ENCODE results near the gene HNRNPA1. TPM values are rescaled to one million over a fixed set of nuclear protein-coding genes. Genes with fewer than 3 reads are reported as not detected.

Gene HNRNPA1
- total RNA-seq, 1 experiment from 2014 or later = 1,764 TPM

DNA sequence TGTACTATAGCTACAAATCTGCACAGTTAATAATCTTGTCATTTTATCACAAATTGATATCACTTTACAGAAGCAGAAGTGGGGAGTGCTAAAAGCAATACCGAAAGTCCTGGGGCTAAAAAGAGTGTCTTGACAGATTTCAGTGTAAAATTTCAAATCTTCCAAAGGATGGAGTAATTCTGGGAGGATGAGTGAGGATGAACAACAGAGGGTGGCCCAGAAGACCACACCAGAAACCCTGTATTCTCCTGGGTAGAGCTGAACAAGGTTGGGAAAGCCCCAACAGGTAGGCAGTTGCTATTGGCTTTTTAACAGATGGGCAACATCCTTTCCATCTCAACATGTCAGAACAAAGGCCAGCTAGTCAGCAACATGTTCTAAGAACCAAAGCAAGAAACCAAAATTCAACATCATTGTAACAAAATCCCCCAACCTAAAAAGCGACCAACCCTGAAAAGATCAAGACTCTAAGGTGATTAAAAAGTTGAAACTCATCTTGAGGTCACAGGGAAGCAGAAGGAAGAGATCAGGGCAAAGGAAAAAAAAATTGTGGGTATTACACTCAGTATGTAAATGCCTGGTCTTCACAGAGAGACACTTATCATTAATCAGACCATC is 39.4 kb upstream of the HNRNPA1 start:
- no peaks in the 10 kb centered on the region for H3K27me3 ChIP-seq (replicated peaks; ENCODE audit: insufficient read depth, low read depth, low read length, poor library complexity)
- BruUV-seq (replicated peaks) = no TSS peak
- intact Hi-C loops (cut with micrococcal nuclease; ENCODE audit: unreplicated experiment) = no loop called here
- H3K36me3 ChIP-seq (ENCODE audit: insufficient read depth, low read length, poor library complexity, severe bottlenecking) = peaks cover 73% of the 10 kb centered on the region
- CTCF ChIA-PET = interaction anchor here (0.5 kb wide), 1 partner anchor 21 kb away, joined by 4 read pairs; no protein-coding TSS in a partner anchor
- peaks cover 19% of the 10 kb centered on the region for H3K4me1 ChIP-seq (ENCODE audit: insufficient read depth, low read length, poor library complexity, severe bottlenecking)
- TF ChIP-seq, protein P1, sequence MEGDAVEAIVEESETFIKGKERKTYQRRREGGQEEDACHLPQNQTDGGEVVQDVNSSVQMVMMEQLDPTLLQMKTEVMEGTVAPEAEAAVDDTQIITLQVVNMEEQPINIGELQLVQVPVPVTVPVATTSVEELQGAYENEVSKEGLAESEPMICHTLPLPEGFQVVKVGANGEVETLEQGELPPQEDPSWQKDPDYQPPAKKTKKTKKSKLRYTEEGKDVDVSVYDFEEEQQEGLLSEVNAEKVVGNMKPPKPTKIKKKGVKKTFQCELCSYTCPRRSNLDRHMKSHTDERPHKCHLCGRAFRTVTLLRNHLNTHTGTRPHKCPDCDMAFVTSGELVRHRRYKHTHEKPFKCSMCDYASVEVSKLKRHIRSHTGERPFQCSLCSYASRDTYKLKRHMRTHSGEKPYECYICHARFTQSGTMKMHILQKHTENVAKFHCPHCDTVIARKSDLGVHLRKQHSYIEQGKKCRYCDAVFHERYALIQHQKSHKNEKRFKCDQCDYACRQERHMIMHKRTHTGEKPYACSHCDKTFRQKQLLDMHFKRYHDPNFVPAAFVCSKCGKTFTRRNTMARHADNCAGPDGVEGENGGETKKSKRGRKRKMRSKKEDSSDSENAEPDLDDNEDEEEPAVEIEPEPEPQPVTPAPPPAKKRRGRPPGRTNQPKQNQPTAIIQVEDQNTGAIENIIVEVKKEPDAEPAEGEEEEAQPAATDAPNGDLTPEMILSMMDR (conservative IDR thresholded peaks at IDR 0.05; ENCODE audit: low read depth, low read length) = no peak
- H3K27ac ChIP-seq (ENCODE audit: low read depth, low read length, poor library complexity, severe bottlenecking) = peak overlapping the region; percentile 24
- DNase-seq (ENCODE audit: low spot score) = no peak
- no peak overlapping the region for H3K4me3 ChIP-seq (ENCODE audit: low read depth, low read length, poor library complexity, severe bottlenecking)
- no peaks in the 10 kb centered on the region for H3K9me3 ChIP-seq (ENCODE audit: low read depth, low read length, poor library complexity, severe bottlenecking)
- POLR2A ChIA-PET (ENCODE audit: low non-redundant PET) = no interaction called here

DNA sequence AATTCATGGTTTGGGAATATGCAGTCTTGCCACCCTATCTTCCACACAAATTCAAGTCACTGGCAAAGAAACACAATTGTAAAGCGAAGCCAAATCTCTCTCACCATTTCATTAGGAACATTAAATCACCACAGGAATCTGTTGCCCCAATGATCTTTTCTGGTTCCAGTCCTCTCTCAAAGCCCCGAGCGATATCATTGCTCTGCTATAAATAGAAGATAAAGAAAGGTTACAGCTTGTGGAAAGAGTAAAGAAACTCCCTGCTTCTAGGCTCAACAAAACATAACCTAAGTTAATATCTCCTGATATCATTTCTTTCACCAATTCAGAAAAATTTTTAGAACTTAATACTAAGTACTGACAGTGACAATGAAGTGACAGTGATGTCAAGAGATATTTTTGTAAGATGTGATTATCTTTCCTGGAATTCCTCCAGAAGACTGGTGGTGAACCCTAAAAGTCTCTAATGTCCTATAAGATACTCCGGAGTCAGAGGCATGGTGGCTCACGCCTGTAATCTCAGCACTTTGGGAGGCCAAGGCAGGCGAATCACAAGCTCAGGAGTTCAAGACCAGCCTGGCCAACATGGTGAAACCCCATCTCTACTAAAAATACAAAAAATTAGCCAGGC is 34.4 kb upstream of the HNRNPA1 start:
- BruUV-seq (replicated peaks) = no TSS peak
- ChIA-PET CTCF (no interaction called here), POLR2A (ENCODE audit: low non-redundant PET) (no interaction called here)
- Histone ChIP-seq H3K27me3 (replicated peaks; ENCODE audit: insufficient read depth, low read depth, low read length, poor library complexity) (no peaks in the 10 kb centered on the region), H3K36me3 (ENCODE audit: insufficient read depth, low read length, poor library complexity, severe bottlenecking) (peaks cover 71% of the 10 kb centered on the region), H3K27ac (ENCODE audit: low read depth, low read length, poor library complexity, severe bottlenecking) (no peak overlapping the region), H3K4me1 (ENCODE audit: insufficient read depth, low read length, poor library complexity, severe bottlenecking) (no peaks in the 10 kb centered on the region), H3K4me3 (ENCODE audit: low read depth, low read length, poor library complexity, severe bottlenecking) (no peak overlapping the region), H3K9me3 (ENCODE audit: low read depth, low read length, poor library complexity, severe bottlenecking) (no peaks in the 10 kb centered on the region)
- TF ChIP-seq, protein P1 (conservative IDR thresholded peaks at IDR 0.05; ENCODE audit: low read depth, low read length) = no peak
- TF ChIP-seq EZH2 (IDR thresholded peaks at IDR 0.05; ENCODE audit: borderline replicate concordance, low read depth, low read length, poor library complexity, severe bottlenecking) = no peak
- intact Hi-C loops (cut with micrococcal nuclease; ENCODE audit: unreplicated experiment) = no loop called here
- DNase-seq (ENCODE audit: low spot score) = no peak

DNA sequence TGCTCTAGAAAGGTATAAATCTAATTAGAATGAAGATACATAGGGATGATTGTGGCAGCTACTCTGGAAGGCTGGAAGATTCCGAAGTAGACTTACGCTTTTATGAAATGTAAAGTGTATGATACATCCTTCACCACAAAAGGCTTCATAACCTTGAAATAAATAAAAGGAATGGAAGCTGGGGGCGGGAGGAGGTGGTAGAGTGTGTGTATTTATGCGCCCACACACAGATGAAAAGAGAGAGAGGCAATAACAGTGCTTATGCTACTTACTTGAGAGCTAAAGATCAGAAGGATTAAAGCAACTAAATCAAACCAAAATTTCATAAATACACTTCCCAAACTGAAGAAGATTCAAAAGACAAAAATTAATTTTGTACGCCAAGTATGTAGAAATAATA is 31.0 kb upstream of the HNRNPA1 start:
- H3K36me3 ChIP-seq (ENCODE audit: insufficient read depth, low read length, poor library complexity, severe bottlenecking) = peaks cover 77% of the 10 kb centered on the region

More for the DNA sequence above, 31.0 kb upstream of the HNRNPA1 start:
- no peaks in the 10 kb centered on the region for H3K9me3 ChIP-seq (ENCODE audit: low read depth, low read length, poor library complexity, severe bottlenecking)
- POLR2A ChIA-PET (ENCODE audit: low non-redundant PET) = no interaction called here
- H3K27me3 ChIP-seq (replicated peaks; ENCODE audit: insufficient read depth, low read depth, low read length, poor library complexity) = no peaks in the 10 kb centered on the region
- no peak overlapping the region for H3K27ac ChIP-seq (ENCODE audit: low read depth, low read length, poor library complexity, severe bottlenecking)
- no peak for DNase-seq (ENCODE audit: low spot score)
- BruUV-seq (replicated peaks) = no TSS peak
- peaks cover 6% of the 10 kb centered on the region for H3K4me1 ChIP-seq (ENCODE audit: insufficient read depth, low read length, poor library complexity, severe bottlenecking)
- no peak overlapping the region for H3K4me3 ChIP-seq (ENCODE audit: low read depth, low read length, poor library complexity, severe bottlenecking)
- CTCF ChIA-PET = interaction anchor here (0.7 kb wide), 1 partner anchor 16 kb away, joined by 3 read pairs; no protein-coding TSS in a partner anchor
- intact Hi-C loops (cut with micrococcal nuclease; ENCODE audit: unreplicated experiment) = no loop called here
- TF ChIP-seq, protein P1 (conservative IDR thresholded peaks at IDR 0.05; ENCODE audit: low read depth, low read length) = no peak
- TF ChIP-seq EZH2 (IDR thresholded peaks at IDR 0.05; ENCODE audit: borderline replicate concordance, low read depth, low read length, poor library complexity, severe bottlenecking) = no peak
